ENCODE measurements around the gene LZTS3. TPM values are rescaled to one million over a fixed set of nuclear protein-coding genes. Genes with fewer than 3 reads are reported as not detected.

Gene LZTS3
- total and polyA plus RNA-seq, 2 donors = 1.1 to 4.2 TPM

DNA sequence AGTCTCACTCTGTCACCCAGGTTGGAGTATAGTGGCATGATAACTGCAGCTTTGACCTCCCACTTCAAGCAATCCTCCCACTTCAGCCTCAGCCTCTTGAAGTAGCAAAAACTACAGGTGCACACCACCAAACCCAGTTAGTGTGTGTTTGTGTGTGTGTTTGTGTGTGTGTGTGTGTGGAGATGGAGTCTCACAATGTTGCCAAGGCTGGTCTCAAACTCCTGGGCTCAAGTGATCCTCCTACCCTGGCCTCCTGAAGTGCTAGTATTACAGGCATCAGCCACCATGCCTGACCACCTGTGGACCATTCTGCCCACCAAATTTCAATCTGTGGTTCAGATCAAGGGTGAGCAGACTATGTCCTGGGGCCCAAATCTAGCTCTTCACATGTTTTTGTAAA is 22.4 kb downstream of the LZTS3 start:
- H3K27me3 ChIP-seq (ENCODE audit: control insufficient read depth in 2 of 2, insufficient read depth in 1 of 2, low read length in 1 of 2) = no peaks in the 10 kb centered on the region
- H3K4me1 ChIP-seq (ENCODE audit: control insufficient read depth in 2 of 2, insufficient read depth in 2 of 2, low read length in 2 of 2) = no peaks in the 10 kb centered on the region
- no peaks in the 10 kb centered on the region for H3K9me3 ChIP-seq (ENCODE audit: control insufficient read depth in 2 of 2, insufficient read depth in 1 of 2, low read length in 1 of 2)
- H3K4me3 ChIP-seq (ENCODE audit: low read length in 2 of 2) = no peak overlapping the region
- no peak for DNase-seq (ENCODE audit: low read depth in 6 of 9, low spot score in 9 of 9)
- H3K36me3 ChIP-seq (ENCODE audit: control insufficient read depth in 2 of 2, insufficient read depth in 2 of 2, low read length in 1 of 2) = peaks cover 38 to 41% of the 10 kb centered on the region in 2 donors
- H3K27ac ChIP-seq (ENCODE audit: low read depth in 1 of 2, low read length in 1 of 2) = no peak overlapping the region

- no peaks in the 10 kb centered on the region for H3K4me1 ChIP-seq (ENCODE audit: control insufficient read depth in 2 of 2, insufficient read depth in 2 of 2, low read length in 2 of 2)
- peaks cover 29 to 31% of the 10 kb centered on the region in 2 donors for H3K36me3 ChIP-seq (ENCODE audit: control insufficient read depth in 2 of 2, insufficient read depth in 2 of 2, low read length in 1 of 2)
- 96% methylated on average over 10 of the region's 10 CpGs for WGBS
- peaks cover 0 to 8% of the 10 kb centered on the region in 2 donors for H3K9me3 ChIP-seq (ENCODE audit: control insufficient read depth in 2 of 2, insufficient read depth in 1 of 2, low read length in 1 of 2)
- no peak overlapping the region for H3K4me3 ChIP-seq (ENCODE audit: low read length in 2 of 2)
- DNase-seq (ENCODE audit: low read depth in 6 of 9, low spot score in 9 of 9) = no peak
- no peaks in the 10 kb centered on the region for H3K27me3 ChIP-seq (ENCODE audit: control insufficient read depth in 2 of 2, insufficient read depth in 1 of 2, low read length in 1 of 2)
- H3K27ac ChIP-seq (ENCODE audit: low read depth in 1 of 2, low read length in 1 of 2) = no peak overlapping the region
These were observed 26.5 kb downstream of the LZTS3 start for GRCh38 chr20:3146732-3147341.

- no peak overlapping the region for H3K27ac ChIP-seq (ENCODE audit: low read depth in 1 of 2, low read length in 1 of 2)
- H3K4me3 ChIP-seq (ENCODE audit: low read length in 2 of 2) = no peak overlapping the region
- 98% methylated on average over 3 of the region's 3 CpGs for WGBS
- DNase-seq (ENCODE audit: low read depth in 6 of 9, low spot score in 9 of 9) = no peak
- H3K9me3 ChIP-seq (ENCODE audit: control insufficient read depth in 2 of 2, insufficient read depth in 1 of 2, low read length in 1 of 2) = peaks cover 0 to 8% of the 10 kb centered on the region in 2 donors
- no peaks in the 10 kb centered on the region for H3K4me1 ChIP-seq (ENCODE audit: control insufficient read depth in 2 of 2, insufficient read depth in 2 of 2, low read length in 2 of 2)
- H3K27me3 ChIP-seq (ENCODE audit: control insufficient read depth in 2 of 2, insufficient read depth in 1 of 2, low read length in 1 of 2) = no peaks in the 10 kb centered on the region
- peaks cover 0 to under 1% of the 10 kb centered on the region in 2 donors for H3K36me3 ChIP-seq (ENCODE audit: control insufficient read depth in 2 of 2, insufficient read depth in 2 of 2, low read length in 1 of 2)
These were observed 31.6 kb downstream of the LZTS3 start for GRCh38 chr20:3141757-3142156.

GRCh38 chr20:3137492-3137891 is 35.9 kb downstream of the LZTS3 start:
- Histone ChIP-seq H3K4me3 (ENCODE audit: low read length in 2 of 2) (no peak overlapping the region), H3K36me3 (ENCODE audit: control insufficient read depth in 2 of 2, insufficient read depth in 2 of 2, low read length in 1 of 2) (no peaks in the 10 kb centered on the region), H3K9me3 (ENCODE audit: control insufficient read depth in 2 of 2, insufficient read depth in 1 of 2, low read length in 1 of 2) (no peaks in the 10 kb centered on the region), H3K27me3 (ENCODE audit: control insufficient read depth in 2 of 2, insufficient read depth in 1 of 2, low read length in 1 of 2) (no peaks in the 10 kb centered on the region), H3K4me1 (ENCODE audit: control insufficient read depth in 2 of 2, insufficient read depth in 2 of 2, low read length in 2 of 2) (no peaks in the 10 kb centered on the region), H3K27ac (ENCODE audit: low read depth in 1 of 2, low read length in 1 of 2) (no peak overlapping the region)
- DNase-seq (ENCODE audit: low read depth in 6 of 9, low spot score in 9 of 9) = no peak
- whole genome bisulfite sequencing = 99% methylated on average over 2 of the region's 2 CpGs

GRCh38 chr20:3135507-3136070 is 37.8 kb downstream of the LZTS3 start:
- H3K4me1 ChIP-seq (ENCODE audit: control insufficient read depth in 2 of 2, insufficient read depth in 2 of 2, low read length in 2 of 2) = no peaks in the 10 kb centered on the region
- no peaks in the 10 kb centered on the region for H3K27me3 ChIP-seq (ENCODE audit: control insufficient read depth in 2 of 2, insufficient read depth in 1 of 2, low read length in 1 of 2)
- H3K27ac ChIP-seq (ENCODE audit: low read depth in 1 of 2, low read length in 1 of 2) = no peak overlapping the region
- no peak for DNase-seq (ENCODE audit: low read depth in 6 of 9, low spot score in 9 of 9)
- H3K4me3 ChIP-seq (ENCODE audit: low read length in 2 of 2) = no peak overlapping the region
- 98% methylated on average over 5 of the region's 5 CpGs for WGBS
- no peaks in the 10 kb centered on the region for H3K36me3 ChIP-seq (ENCODE audit: control insufficient read depth in 2 of 2, insufficient read depth in 2 of 2, low read length in 1 of 2)
- no peaks in the 10 kb centered on the region for H3K9me3 ChIP-seq (ENCODE audit: control insufficient read depth in 2 of 2, insufficient read depth in 1 of 2, low read length in 1 of 2)

DNA sequence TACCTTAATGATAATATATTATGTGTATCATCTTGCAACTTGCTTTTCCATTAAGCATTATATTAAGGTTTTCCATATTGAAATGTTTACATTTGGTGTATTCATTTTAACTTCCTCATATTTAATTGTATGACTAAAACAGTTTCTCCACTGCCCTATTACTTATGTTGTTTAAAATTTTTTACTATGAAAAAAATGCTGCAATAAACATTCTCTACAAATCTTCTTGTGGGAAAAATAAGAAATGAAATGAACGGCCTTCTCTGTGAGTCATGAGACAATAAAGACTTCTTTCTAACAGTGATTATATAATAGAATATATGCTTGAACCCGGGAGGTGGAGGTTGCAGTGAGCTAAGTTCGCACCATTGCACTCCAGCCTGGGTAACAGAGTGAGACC is 39.2 kb downstream of the LZTS3 start:
- Histone ChIP-seq H3K36me3 (ENCODE audit: control insufficient read depth in 2 of 2, insufficient read depth in 2 of 2, low read length in 1 of 2) (no peaks in the 10 kb centered on the region), H3K4me1 (ENCODE audit: control insufficient read depth in 2 of 2, insufficient read depth in 2 of 2, low read length in 2 of 2) (no peaks in the 10 kb centered on the region), H3K27me3 (ENCODE audit: control insufficient read depth in 2 of 2, insufficient read depth in 1 of 2, low read length in 1 of 2) (no peaks in the 10 kb centered on the region), H3K4me3 (ENCODE audit: low read length in 2 of 2) (no peak overlapping the region), H3K9me3 (ENCODE audit: control insufficient read depth in 2 of 2, insufficient read depth in 1 of 2, low read length in 1 of 2) (no peaks in the 10 kb centered on the region), H3K27ac (ENCODE audit: low read depth in 1 of 2, low read length in 1 of 2) (no peak overlapping the region)
- WGBS = 98% methylated on average over 3 of the region's 3 CpGs
- DNase-seq (ENCODE audit: low read depth in 6 of 9, low spot score in 9 of 9) = no peak

DNA sequence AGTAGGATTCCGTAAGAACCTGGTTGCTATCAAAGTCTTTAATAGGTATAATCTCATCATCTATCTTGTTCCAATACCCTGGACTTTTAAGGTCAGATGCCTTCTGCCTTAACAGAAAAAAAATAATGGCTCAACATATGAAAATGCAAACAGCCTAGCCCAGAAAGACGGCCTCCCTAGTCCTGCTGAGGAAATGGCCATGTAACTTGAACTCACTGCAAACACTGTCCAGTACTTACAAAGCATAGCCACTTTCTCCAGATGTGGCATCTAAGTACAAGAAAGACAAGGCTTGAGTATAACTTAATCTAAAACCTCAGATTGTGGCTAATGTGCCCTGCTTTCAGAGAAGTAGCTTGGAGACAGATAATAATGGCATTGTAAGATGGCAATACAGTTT is 40.2 kb downstream of the LZTS3 start:
- no peaks in the 10 kb centered on the region for H3K9me3 ChIP-seq (ENCODE audit: control insufficient read depth in 2 of 2, insufficient read depth in 1 of 2, low read length in 1 of 2)
- over 99% methylated on average over 2 of the region's 2 CpGs for WGBS
- H3K27me3 ChIP-seq (ENCODE audit: control insufficient read depth in 2 of 2, insufficient read depth in 1 of 2, low read length in 1 of 2) = no peaks in the 10 kb centered on the region
- H3K4me1 ChIP-seq (ENCODE audit: control insufficient read depth in 2 of 2, insufficient read depth in 2 of 2, low read length in 2 of 2) = no peaks in the 10 kb centered on the region
- H3K36me3 ChIP-seq (ENCODE audit: control insufficient read depth in 2 of 2, insufficient read depth in 2 of 2, low read length in 1 of 2) = no peaks in the 10 kb centered on the region
- H3K27ac ChIP-seq (ENCODE audit: low read depth in 1 of 2, low read length in 1 of 2) = no peak overlapping the region
- DNase-seq (ENCODE audit: low read depth in 6 of 9, low spot score in 9 of 9) = no peak
- H3K4me3 ChIP-seq (ENCODE audit: low read length in 2 of 2) = no peak overlapping the region

GRCh38 chr20:3130051-3130600 is 43.2 kb downstream of the LZTS3 start:
- no peak overlapping the region for H3K27ac ChIP-seq (ENCODE audit: low read depth in 1 of 2, low read length in 1 of 2)
- H3K36me3 ChIP-seq (ENCODE audit: control insufficient read depth in 2 of 2, insufficient read depth in 2 of 2, low read length in 1 of 2) = no peaks in the 10 kb centered on the region
- no peaks in the 10 kb centered on the region for H3K4me1 ChIP-seq (ENCODE audit: control insufficient read depth in 2 of 2, insufficient read depth in 2 of 2, low read length in 2 of 2)
- no peak for DNase-seq (ENCODE audit: low read depth in 6 of 9, low spot score in 9 of 9)
- WGBS = 94% methylated on average over 2 of the region's 2 CpGs
- no peaks in the 10 kb centered on the region for H3K27me3 ChIP-seq (ENCODE audit: control insufficient read depth in 2 of 2, insufficient read depth in 1 of 2, low read length in 1 of 2)
- H3K4me3 ChIP-seq (ENCODE audit: low read length in 2 of 2) = no peak overlapping the region
- H3K9me3 ChIP-seq (ENCODE audit: control insufficient read depth in 2 of 2, insufficient read depth in 1 of 2, low read length in 1 of 2) = peaks cover 0 to 5% of the 10 kb centered on the region in 2 donors

DNA sequence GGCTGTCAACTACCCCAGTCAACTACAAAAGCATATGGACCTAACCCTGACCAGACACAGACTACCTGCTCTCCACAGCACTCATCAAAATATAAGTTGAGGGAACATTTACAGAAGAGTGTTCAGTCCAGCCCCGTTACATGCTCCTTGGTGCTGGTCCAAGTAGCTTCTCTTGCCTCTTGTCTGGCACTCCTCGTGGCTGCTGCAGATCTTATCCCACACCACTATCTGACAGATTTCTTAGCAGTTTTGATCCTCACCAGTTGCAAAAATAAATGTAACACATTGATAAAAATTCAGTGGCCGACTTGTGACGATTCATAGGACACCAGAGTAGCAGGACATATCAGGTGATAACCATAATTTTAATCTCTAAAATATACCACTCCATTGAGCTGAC is 44.3 kb downstream of the LZTS3 start:
- 94% methylated on average over 4 of the region's 4 CpGs for WGBS
- H3K9me3 ChIP-seq (ENCODE audit: control insufficient read depth in 2 of 2, insufficient read depth in 1 of 2, low read length in 1 of 2) = peaks cover 1 to 16% of the 10 kb centered on the region in 2 donors

More for the DNA sequence above, 44.3 kb downstream of the LZTS3 start:
- no peak for DNase-seq (ENCODE audit: low read depth in 6 of 9, low spot score in 9 of 9)
- H3K4me3 ChIP-seq (ENCODE audit: low read length in 2 of 2) = no peak overlapping the region
- no peaks in the 10 kb centered on the region for H3K36me3 ChIP-seq (ENCODE audit: control insufficient read depth in 2 of 2, insufficient read depth in 2 of 2, low read length in 1 of 2)
- no peak overlapping the region for H3K27ac ChIP-seq (ENCODE audit: low read depth in 1 of 2, low read length in 1 of 2)
- H3K27me3 ChIP-seq (ENCODE audit: control insufficient read depth in 2 of 2, insufficient read depth in 1 of 2, low read length in 1 of 2) = no peaks in the 10 kb centered on the region
- no peaks in the 10 kb centered on the region for H3K4me1 ChIP-seq (ENCODE audit: control insufficient read depth in 2 of 2, insufficient read depth in 2 of 2, low read length in 2 of 2)
